NCI-H146 treated with DMSO at 0.1 percent for 48 hours (cell line): ENCODE measurements around the gene UNKL.

Experiments used
- DNase-seq: peaks from one replicate; lab custom pipeline; 2025; ENCODE audit not compliant: unreplicated experiment; lab: John Stamatoyannopoulos, UW

UNKL gene

GRCh38 chr16:1432388-1433262 lies 18.1 kb upstream of the UNKL start:
- DNase-seq: no peak

GRCh38 chr16:1431497-1432270 lies 17.2 kb upstream of the UNKL start:
- DNase-seq: no peak

GRCh38 chr16:1430759-1431496 lies 16.4 kb upstream of the UNKL start, which contains the start of gene PERCC1:
TSS of gene PERCC1 (plus strand) at chr16:1431078. CDS start at chr16:1432594, 1,516 bp downstream.
- peak; percentile 95 for DNase-seq

- DNase-seq: peak; percentile 69
Measured at GRCh38 chr16:1430214-1430758, 15.8 kb upstream of the UNKL start.

GRCh38 chr16:1429631-1430030 lies 15.1 kb upstream of the UNKL start:
- DNase-seq: no peak

- no peak for DNase-seq
Measured at GRCh38 chr16:1429012-1429411, 14.5 kb upstream of the UNKL start.

GRCh38 chr16:1428511-1428910 lies 14.0 kb upstream of the UNKL start:
- no peak for DNase-seq

GRCh38 chr16:1427473-1428461 lies 13.3 kb upstream of the UNKL start:
- DNase-seq: no peak

- DNase-seq: no peak
Measured at GRCh38 chr16:1426734-1427471, 12.4 kb upstream of the UNKL start.

GRCh38 chr16:1425616-1426370 lies 11.3 kb upstream of the UNKL start:
- no peak for DNase-seq

GRCh38 chr16:1424028-1424427 lies 9.5 kb upstream of the UNKL start:
- no peak for DNase-seq

GRCh38 chr16:1422076-1422475 lies 7.6 kb upstream of the UNKL start:
- no peak for DNase-seq

GRCh38 chr16:1420111-1420539 lies 5.6 kb upstream of the UNKL start:
- no peak for DNase-seq

GRCh38 chr16:1416521-1416941 lies 2.0 kb upstream of the UNKL start:
- no peak for DNase-seq

GRCh38 chr16:1413684-1414531 lies 596 bp downstream of the UNKL start:
- DNase-seq: peak; percentile 51

GRCh38 chr16:1412847-1413246 lies 1.7 kb downstream of the UNKL start:
- no peak for DNase-seq

- peak; percentile 58 for DNase-seq
Measured at GRCh38 chr16:1408171-1408837, 6.2 kb downstream of the UNKL start.
